Measurements from ENCODE around the gene AKR1C3.

- TF ChIP-seq POLR2A (IDR thresholded peaks at IDR 0.05): no peak
- TF ChIP-seq, protein P1, sequence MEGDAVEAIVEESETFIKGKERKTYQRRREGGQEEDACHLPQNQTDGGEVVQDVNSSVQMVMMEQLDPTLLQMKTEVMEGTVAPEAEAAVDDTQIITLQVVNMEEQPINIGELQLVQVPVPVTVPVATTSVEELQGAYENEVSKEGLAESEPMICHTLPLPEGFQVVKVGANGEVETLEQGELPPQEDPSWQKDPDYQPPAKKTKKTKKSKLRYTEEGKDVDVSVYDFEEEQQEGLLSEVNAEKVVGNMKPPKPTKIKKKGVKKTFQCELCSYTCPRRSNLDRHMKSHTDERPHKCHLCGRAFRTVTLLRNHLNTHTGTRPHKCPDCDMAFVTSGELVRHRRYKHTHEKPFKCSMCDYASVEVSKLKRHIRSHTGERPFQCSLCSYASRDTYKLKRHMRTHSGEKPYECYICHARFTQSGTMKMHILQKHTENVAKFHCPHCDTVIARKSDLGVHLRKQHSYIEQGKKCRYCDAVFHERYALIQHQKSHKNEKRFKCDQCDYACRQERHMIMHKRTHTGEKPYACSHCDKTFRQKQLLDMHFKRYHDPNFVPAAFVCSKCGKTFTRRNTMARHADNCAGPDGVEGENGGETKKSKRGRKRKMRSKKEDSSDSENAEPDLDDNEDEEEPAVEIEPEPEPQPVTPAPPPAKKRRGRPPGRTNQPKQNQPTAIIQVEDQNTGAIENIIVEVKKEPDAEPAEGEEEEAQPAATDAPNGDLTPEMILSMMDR (IDR thresholded peaks at IDR 0.05): no peak
- no peak for TF ChIP-seq POLR2AphosphoS5 (IDR thresholded peaks at IDR 0.05; ENCODE audit: insufficient read depth in 1 of 2, low read depth in 1 of 2)
These were observed 46.1 kb upstream of the AKR1C3 start for GRCh38 chr10:5047912-5048628.
